C4-2B (cell line): ENCODE measurements around the gene SUMO4.

Source experiments
- H3K27ac ChIP-seq: fragments of 450-650 bp; 2 replicates; pipeline ENCODE4 v1.5.1; 2017
- ZFX ChIP-seq: fragments of 450-650 bp; IDR thresholded peaks from 2 replicates; pipeline ENCODE4 v1.6.1; 2017
- TF ChIP-seq, protein P1 (sequence below): fragments of 450-650 bp; conservative IDR thresholded peaks from 2 replicates; pipeline ENCODE4 v1.5.1; 2017; ENCODE audit warnings: mild to moderate bottlenecking

SUMO4 gene

GRCh38 chr6:149363154-149363553, 36.9 kb upstream of the SUMO4 start:
- TF ChIP-seq, protein P1, sequence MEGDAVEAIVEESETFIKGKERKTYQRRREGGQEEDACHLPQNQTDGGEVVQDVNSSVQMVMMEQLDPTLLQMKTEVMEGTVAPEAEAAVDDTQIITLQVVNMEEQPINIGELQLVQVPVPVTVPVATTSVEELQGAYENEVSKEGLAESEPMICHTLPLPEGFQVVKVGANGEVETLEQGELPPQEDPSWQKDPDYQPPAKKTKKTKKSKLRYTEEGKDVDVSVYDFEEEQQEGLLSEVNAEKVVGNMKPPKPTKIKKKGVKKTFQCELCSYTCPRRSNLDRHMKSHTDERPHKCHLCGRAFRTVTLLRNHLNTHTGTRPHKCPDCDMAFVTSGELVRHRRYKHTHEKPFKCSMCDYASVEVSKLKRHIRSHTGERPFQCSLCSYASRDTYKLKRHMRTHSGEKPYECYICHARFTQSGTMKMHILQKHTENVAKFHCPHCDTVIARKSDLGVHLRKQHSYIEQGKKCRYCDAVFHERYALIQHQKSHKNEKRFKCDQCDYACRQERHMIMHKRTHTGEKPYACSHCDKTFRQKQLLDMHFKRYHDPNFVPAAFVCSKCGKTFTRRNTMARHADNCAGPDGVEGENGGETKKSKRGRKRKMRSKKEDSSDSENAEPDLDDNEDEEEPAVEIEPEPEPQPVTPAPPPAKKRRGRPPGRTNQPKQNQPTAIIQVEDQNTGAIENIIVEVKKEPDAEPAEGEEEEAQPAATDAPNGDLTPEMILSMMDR, result no peak
- no peak for TF ChIP-seq ZFX
- no peak overlapping the region for H3K27ac ChIP-seq

DNA sequence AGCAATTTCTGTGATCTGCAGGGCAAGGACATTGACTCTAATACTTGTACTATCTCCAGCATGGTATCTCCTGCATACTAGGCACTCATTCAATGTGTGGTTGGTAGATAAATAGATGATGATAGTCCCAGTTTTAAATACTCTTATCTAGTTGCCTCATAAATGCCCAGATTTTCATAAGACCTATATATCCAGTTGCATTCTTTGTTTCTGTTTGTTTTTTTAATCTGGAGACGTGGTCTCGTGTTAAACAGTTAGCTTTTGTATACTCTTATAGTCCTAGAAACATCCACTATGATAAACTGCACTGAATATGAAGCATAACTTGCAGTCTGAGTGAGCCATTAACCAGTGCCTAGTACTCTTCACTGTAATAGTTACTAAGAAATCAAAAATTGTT, 35.5 kb upstream of the SUMO4 start:
- no peak overlapping the region for H3K27ac ChIP-seq
- TF ChIP-seq ZFX, result no peak
- TF ChIP-seq, protein P1, result no peak

DNA sequence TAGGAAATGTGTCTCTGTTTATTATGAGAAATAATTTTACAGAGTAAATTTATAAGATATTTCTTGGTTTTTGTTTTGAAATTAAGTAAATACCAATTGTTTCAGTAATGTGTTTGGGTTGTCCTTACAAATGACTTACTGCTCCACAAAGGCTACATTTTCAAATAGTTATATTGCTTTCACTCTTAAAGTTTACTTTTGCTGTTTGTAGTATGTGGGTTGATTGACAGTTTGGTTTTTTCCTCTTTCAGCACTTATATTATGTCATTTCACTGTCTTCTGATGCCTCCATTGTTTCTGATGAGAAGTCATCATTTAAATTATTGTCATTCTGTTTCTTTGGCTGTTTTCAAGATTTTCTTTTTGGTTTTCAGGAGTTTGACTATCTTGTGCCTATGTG, 34.9 kb upstream of the SUMO4 start:
- TF ChIP-seq, protein P1, result no peak
- TF ChIP-seq ZFX, result no peak

DNA sequence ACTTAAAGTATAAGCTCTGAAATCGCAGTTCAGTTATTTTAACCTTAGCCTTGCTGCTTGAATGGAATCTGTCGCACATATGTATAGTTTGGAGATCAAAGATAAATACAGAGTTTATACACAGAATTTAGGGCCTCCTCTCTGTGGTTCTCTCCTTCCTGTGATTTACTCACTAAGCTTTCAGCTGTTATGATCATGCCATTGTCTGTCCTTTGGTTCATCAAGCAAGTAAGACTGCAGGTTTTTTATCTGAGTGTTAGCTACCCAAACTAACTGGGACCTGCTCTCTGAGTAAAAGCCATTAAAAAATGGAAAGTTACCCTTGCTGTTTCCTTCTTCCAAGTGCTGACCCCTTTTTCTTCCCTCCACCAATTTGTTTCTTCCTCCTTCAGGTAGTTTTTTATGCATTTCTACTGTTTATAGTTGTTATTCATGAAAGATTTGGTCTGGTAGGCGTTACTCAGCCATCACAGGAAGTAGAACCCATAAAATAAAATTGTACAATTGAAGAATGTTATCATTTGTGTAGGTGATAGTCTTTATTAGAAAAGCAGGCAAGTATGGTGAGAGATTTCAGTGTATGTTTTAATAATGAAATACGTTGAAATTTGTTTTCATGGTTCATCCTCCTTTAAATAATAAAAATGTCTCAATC, 33.7 kb upstream of the SUMO4 start:
- H3K27ac ChIP-seq, result no peak overlapping the region

More for the DNA sequence above, 34.9 kb upstream of the SUMO4 start:
- H3K27ac ChIP-seq, result no peak overlapping the region

GRCh38 chr6:149368065-149368464, 32.0 kb upstream of the SUMO4 start:
- H3K27ac ChIP-seq, result no peak overlapping the region
- no peak for TF ChIP-seq ZFX
- TF ChIP-seq, protein P1, result no peak

More for the DNA sequence above, 33.7 kb upstream of the SUMO4 start:
- TF ChIP-seq ZFX, result no peak
- TF ChIP-seq, protein P1, result no peak

GRCh38 chr6:149371154-149371553, 28.9 kb upstream of the SUMO4 start:
- H3K27ac ChIP-seq, result no peak overlapping the region
- TF ChIP-seq, protein P1, result no peak
- no peak for TF ChIP-seq ZFX

- H3K27ac ChIP-seq, result no peak overlapping the region
- TF ChIP-seq ZFX, result no peak
- TF ChIP-seq, protein P1, result no peak
These were observed 28.0 kb upstream of the SUMO4 start for GRCh38 chr6:149372062-149372461.
